ENCODE results near the gene EPN1. TPM values are rescaled to one million over a fixed set of nuclear protein-coding genes. Genes with fewer than 3 reads are reported as not detected.
A peak's percentile ranks its signal among the peaks of the same experiment; 100 is the strongest.

Gene EPN1
- total and polyA plus RNA-seq, 8 donors = 17.8 to 363 (median 183) TPM

DNA sequence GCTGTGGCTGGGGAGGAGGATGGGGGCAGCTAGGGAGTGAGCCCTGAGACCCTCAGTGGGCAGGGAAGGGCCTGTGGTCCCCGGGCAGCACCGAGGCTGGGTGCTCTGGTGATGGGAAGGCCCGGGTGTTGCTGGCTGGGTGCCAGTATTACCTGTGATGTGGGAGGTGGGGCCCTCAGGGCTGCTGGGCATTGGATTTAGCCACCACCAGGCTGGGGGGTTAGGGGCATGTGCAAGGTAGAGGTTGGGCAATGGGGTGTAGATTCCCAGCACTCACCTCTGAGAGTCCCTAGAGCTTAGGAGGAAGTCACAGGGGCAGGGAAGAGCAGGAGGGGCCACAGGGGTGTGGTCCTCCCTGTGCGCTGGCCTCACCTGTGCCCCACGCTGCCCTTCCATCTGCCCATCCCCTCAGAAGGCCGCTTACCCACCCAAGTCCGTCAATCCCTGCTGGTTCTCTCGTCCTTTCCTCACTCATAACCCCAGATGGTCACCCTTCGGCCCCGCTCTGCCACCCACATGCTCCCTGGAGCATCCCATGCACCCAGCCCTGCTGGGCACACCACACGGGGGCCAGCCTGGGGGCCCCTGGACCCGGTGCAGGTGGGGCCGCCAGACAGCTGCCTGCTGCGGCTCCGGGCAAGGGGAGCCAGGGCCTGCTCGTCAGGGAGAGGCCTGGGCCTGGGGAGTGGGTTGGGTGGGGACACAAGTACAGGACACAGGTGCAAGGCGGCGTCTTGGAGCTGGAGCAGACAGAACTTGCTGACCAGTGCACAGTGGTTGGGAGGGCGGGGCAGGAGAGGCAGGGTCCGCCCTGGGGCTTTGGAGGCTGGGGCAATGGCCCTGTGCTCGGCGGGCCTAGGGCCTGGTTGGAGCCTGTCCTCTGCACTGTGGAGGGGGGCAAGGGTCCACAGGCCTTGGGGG, 12.5 kb downstream of the EPN1 start:
- Histone ChIP-seq H3K36me3 (peaks cover 62 to 99% (median 98%) of the 10 kb centered on the region in 4 donors), H3K27ac (peak overlapping the region; percentile 35 to 94 (median 64)), H3K9me3 (no peaks in the 10 kb centered on the region), H3K4me1 (peaks cover 44 to 71% (median 63%) of the 10 kb centered on the region in 4 donors), H3K27me3 (no peaks in the 10 kb centered on the region), H3K4me3 (peak overlapping the region in 1 of 4 donors; percentile 1)
- WGBS, 5 donors = 66 to 84% (median 69%) methylated on average over 16 to 22 of the region's 22 CpGs
- DNase-seq = peak in 1 of 2 donors; percentile 53
- intact Hi-C loops (cut with DNase I; ENCODE audit: low total_unique reads) = no loop called here
- TF ChIP-seq POLR2AphosphoS5 (IDR thresholded peaks at IDR 0.05) (no peak), EP300 (IDR thresholded peaks at IDR 0.05) (no peak), POLR2A (IDR thresholded peaks at IDR 0.05) (no peak)
- TF ChIP-seq, protein P1, sequence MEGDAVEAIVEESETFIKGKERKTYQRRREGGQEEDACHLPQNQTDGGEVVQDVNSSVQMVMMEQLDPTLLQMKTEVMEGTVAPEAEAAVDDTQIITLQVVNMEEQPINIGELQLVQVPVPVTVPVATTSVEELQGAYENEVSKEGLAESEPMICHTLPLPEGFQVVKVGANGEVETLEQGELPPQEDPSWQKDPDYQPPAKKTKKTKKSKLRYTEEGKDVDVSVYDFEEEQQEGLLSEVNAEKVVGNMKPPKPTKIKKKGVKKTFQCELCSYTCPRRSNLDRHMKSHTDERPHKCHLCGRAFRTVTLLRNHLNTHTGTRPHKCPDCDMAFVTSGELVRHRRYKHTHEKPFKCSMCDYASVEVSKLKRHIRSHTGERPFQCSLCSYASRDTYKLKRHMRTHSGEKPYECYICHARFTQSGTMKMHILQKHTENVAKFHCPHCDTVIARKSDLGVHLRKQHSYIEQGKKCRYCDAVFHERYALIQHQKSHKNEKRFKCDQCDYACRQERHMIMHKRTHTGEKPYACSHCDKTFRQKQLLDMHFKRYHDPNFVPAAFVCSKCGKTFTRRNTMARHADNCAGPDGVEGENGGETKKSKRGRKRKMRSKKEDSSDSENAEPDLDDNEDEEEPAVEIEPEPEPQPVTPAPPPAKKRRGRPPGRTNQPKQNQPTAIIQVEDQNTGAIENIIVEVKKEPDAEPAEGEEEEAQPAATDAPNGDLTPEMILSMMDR (IDR thresholded peaks at IDR 0.05) = no peak

DNA sequence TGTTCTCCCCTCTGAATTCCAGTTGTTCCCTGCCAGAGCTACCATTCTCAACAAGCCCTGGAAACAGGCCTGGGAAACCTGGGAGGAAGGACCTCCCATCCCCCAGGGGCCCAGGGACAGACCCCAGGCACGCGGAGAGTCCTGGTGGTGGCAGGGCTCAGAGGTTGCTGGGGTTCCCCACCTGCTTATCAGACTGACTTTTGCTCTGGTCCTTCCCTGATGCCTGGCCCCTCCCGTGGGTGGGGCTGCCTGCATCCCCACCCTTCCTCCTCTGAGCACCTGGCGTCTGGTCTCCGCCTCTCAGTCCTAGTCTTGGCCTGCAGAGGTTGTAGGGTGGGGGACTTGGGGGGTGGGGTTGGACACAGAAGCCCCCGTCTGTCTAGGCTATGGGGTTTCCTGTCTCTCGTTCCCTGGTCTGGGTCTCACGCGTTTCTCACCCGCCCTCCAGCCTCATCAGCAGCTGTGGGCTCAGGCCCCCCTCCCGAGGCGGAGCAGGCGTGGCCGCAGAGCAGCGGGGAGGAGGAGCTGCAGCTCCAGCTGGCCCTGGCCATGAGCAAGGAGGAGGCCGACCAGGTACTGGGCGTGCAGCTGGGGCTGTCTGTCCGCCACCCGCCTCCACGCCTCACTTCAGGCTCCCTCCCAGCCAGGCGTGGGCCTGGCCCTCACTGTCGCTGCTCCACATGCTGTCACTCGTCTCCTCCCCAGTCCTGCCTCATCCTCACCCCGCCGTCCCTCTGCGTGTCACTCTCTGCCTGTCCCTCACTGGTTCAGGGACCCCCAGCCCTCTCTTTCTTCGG, 13.6 kb downstream of the EPN1 start:
- intact Hi-C loops (cut with DNase I; ENCODE audit: low total_unique reads) = no loop called here
- Histone ChIP-seq H3K4me3 (peak overlapping the region in 1 of 4 donors; percentile 11), H3K27me3 (no peaks in the 10 kb centered on the region), H3K9me3 (no peaks in the 10 kb centered on the region), H3K36me3 (peaks cover 68 to 100% (median 99%) of the 10 kb centered on the region in 4 donors), H3K4me1 (peaks cover 35 to 60% (median 55%) of the 10 kb centered on the region in 4 donors), H3K27ac (peak overlapping the region; percentile 35 to 94 (median 64))
- peak; percentile 78 to 92 for DNase-seq
- 26 to 55% (median 44%) methylated on average over 16 to 27 of the region's 27 CpGs for WGBS, 5 donors
- TF ChIP-seq, protein P1 (IDR thresholded peaks at IDR 0.05) = no peak
- TF ChIP-seq POLR2A (IDR thresholded peaks at IDR 0.05) = no peak
- TF ChIP-seq EP300 (IDR thresholded peaks at IDR 0.05) = no peak
- peak in 2 of 3 donors; percentile 39 to 54 for TF ChIP-seq POLR2AphosphoS5 (IDR thresholded peaks at IDR 0.05)

DNA sequence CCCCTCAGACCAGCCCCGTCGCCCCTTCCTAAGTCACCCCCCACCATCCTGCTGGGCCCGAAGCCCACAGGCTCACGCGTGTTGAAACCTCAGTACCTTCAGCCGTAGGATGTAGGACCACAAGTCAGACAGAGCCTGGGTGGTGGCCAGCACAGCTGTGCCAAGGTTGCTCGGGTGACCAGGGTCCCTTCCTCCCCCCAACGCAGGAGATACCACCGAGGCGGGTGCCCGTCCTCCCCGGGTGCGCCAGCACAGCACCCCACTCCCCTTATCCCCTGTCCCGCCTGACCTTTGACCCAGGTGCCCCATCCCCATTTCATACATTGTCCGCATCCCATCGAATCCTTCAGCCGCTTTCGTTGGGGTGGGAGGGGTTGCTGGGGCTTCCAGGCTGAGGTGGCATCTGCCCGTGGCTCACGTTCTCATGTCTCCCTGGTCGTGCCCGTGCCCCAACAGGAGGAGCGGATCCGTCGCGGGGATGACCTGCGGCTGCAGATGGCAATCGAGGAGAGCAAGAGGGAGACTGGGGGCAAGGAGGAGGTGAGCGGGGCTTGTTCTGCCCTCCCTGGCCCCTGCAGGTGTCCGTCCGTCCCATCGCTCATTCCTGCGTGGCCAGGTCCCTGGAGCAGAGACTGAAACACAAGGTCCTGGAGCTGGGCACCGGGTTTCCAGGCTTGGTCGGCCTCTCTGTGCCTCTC, 14.5 kb downstream of the EPN1 start:
- Histone ChIP-seq H3K9me3 (no peaks in the 10 kb centered on the region), H3K36me3 (peaks cover 77 to 100% (median 100%) of the 10 kb centered on the region in 4 donors), H3K4me3 (no peak overlapping the region), H3K27me3 (no peaks in the 10 kb centered on the region), H3K4me1 (peaks cover 35 to 51% (median 47%) of the 10 kb centered on the region in 4 donors), H3K27ac (peak overlapping the region; percentile 9 to 94 (median 64))
- TF ChIP-seq POLR2A (IDR thresholded peaks at IDR 0.05) (no peak), EP300 (IDR thresholded peaks at IDR 0.05) (no peak), POLR2AphosphoS5 (IDR thresholded peaks at IDR 0.05) (no peak)
- TF ChIP-seq, protein P1 (IDR thresholded peaks at IDR 0.05) = no peak
- intact Hi-C loops (cut with DNase I; ENCODE audit: low total_unique reads) = no loop called here
- no peak for DNase-seq
- WGBS, 5 donors = 87 to 96% (median 89%) methylated on average over 21 to 35 of the region's 35 CpGs

All from stomach (tissue), 9 donors.